ENCODE results near the gene ARID4B.

GRCh38 chr1:235357485-235358373 is 29.8 kb upstream of the ARID4B start:
- no peak for TF ChIP-seq CTCF (conservative IDR thresholded peaks at IDR 0.05 in 1 of 2, IDR thresholded peaks at IDR 0.05 in 1 of 2; ENCODE audit: extremely low read depth in 1 of 2, insufficient read depth in 1 of 2, low read depth in 1 of 2, low read length in 2 of 2)
- no peak for TF ChIP-seq EZH2 (IDR thresholded peaks at IDR 0.05; ENCODE audit: borderline replicate concordance, low read length)

All from mammary epithelial cell (primary cell).